ENCODE measurements around the gene RBFOX2.

The RBFOX2 gene

DNA sequence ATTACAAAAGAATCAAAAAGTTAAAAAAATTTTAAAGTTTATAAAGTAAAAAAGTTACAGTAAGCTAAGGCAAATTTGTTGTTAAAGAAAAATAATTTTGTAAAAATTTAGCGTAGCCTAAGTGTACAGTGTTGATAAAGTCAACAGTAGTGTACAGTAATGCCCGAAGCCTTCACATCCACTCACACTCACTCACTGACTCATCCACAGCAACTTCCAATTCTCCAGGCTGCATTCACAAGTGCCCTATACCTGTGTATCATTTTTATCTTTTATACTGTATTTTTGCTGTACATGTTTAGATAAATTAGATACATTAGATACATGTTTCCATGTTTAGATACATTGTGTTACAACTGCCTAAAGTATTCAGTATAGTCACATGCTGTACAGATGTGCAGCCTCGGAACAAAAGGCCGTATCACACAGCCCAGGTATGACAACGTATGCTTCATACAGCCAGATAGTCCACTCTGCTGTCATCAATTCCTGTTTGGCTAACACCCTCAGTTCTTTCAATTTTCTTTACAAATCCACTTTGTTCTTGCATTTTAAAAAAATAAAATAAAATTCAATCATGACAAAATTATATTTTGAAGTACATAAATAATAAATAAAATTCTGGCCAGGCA is 80.7 kb downstream of the RBFOX2 start:
- no peak for TF ChIP-seq TAF1 (IDR thresholded peaks at IDR 0.05; ENCODE audit: borderline replicate concordance, insufficient read depth, low read length)
- TF ChIP-seq, protein P1, sequence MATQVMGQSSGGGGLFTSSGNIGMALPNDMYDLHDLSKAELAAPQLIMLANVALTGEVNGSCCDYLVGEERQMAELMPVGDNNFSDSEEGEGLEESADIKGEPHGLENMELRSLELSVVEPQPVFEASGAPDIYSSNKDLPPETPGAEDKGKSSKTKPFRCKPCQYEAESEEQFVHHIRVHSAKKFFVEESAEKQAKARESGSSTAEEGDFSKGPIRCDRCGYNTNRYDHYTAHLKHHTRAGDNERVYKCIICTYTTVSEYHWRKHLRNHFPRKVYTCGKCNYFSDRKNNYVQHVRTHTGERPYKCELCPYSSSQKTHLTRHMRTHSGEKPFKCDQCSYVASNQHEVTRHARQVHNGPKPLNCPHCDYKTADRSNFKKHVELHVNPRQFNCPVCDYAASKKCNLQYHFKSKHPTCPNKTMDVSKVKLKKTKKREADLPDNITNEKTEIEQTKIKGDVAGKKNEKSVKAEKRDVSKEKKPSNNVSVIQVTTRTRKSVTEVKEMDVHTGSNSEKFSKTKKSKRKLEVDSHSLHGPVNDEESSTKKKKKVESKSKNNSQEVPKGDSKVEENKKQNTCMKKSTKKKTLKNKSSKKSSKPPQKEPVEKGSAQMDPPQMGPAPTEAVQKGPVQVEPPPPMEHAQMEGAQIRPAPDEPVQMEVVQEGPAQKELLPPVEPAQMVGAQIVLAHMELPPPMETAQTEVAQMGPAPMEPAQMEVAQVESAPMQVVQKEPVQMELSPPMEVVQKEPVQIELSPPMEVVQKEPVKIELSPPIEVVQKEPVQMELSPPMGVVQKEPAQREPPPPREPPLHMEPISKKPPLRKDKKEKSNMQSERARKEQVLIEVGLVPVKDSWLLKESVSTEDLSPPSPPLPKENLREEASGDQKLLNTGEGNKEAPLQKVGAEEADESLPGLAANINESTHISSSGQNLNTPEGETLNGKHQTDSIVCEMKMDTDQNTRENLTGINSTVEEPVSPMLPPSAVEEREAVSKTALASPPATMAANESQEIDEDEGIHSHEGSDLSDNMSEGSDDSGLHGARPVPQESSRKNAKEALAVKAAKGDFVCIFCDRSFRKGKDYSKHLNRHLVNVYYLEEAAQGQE (IDR thresholded peaks at IDR 0.05; ENCODE audit: insufficient read depth in 1 of 2, low read depth in 2 of 2, low read length in 2 of 2): no peak
- TF ChIP-seq FOXP2 (optimal IDR thresholded peaks at IDR 0.05; ENCODE audit: borderline replicate concordance, extremely low read depth, extremely low read length, insufficient read depth): no peak
- no peak for TF ChIP-seq SIN3A (IDR thresholded peaks at IDR 0.05; ENCODE audit: borderline replicate concordance, insufficient read depth, low read length)
- no peak for TF ChIP-seq POLR2AphosphoS5 (IDR thresholded peaks at IDR 0.05; ENCODE audit: low read depth, low read length)

DNA sequence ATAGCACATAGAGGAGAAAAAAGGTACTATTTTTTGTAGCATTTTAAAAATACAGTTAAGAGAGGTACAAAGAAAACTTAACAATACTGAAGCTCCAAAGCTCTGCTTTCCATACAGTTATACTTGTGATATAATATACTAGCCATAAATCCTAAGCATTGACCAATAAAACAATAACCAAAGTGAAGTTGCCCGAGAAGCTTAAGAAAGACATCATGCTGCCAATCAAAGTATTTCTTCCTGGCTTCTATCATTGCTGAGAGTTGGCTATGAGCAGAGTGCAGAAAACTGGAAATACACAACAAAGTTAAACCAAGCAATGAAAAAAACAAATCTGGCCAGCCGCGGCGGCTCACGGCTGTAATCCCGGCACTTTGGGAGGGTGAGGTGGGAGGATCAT is 84.2 kb downstream of the RBFOX2 start:
- TF ChIP-seq, protein P1 (IDR thresholded peaks at IDR 0.05; ENCODE audit: insufficient read depth in 1 of 2, low read depth in 2 of 2, low read length in 2 of 2): no peak
- TF ChIP-seq SIN3A (IDR thresholded peaks at IDR 0.05; ENCODE audit: borderline replicate concordance, insufficient read depth, low read length) (no peak), FOXP2 (optimal IDR thresholded peaks at IDR 0.05; ENCODE audit: borderline replicate concordance, extremely low read depth, extremely low read length, insufficient read depth) (no peak), POLR2AphosphoS5 (IDR thresholded peaks at IDR 0.05; ENCODE audit: low read depth, low read length) (no peak), TAF1 (IDR thresholded peaks at IDR 0.05; ENCODE audit: borderline replicate concordance, insufficient read depth, low read length) (no peak)

DNA sequence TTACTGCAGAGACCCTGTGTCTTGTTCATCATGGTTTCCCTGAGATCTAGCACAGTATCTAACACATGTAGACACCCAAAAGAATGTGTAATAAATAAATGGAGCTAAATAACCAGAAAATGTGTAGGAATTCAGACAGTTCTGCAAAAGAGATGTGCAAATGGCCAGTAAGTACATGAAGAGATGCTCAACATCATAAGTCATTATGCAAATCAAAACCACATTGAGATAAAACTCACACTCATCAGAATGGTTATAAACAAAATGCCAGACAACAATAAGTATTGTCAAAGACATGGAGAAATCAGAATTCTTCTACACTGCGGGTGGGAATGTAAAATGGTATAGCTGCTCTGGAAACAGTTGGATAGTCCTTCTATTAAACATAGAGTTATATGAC is 88.5 kb downstream of the RBFOX2 start:
- TF ChIP-seq SIN3A (IDR thresholded peaks at IDR 0.05; ENCODE audit: borderline replicate concordance, insufficient read depth, low read length) (no peak), FOXP2 (optimal IDR thresholded peaks at IDR 0.05; ENCODE audit: borderline replicate concordance, extremely low read depth, extremely low read length, insufficient read depth) (no peak), POLR2AphosphoS5 (IDR thresholded peaks at IDR 0.05; ENCODE audit: low read depth, low read length) (no peak), TAF1 (IDR thresholded peaks at IDR 0.05; ENCODE audit: borderline replicate concordance, insufficient read depth, low read length) (no peak)
- TF ChIP-seq, protein P1 (IDR thresholded peaks at IDR 0.05; ENCODE audit: insufficient read depth in 1 of 2, low read depth in 2 of 2, low read length in 2 of 2): no peak

DNA sequence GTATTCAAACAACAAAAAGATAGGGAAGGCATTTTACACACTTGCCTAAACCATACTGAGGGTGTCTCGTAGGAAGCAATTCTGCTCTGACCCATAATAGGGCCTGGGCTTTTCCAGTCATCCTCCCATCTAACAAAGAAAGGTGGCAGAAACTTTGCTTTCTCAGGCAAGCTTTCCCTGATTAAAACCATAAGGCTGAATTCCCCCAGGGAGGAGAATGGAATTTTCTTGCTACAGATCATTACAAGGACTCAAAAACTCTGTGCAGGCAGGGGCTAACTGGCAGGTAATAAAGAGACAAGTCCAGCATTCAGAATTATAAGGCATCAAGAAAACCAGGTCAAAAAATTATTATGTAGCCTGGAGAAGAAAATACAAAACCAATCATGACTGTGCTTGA is 90.4 kb downstream of the RBFOX2 start:
- TF ChIP-seq POLR2AphosphoS5 (IDR thresholded peaks at IDR 0.05; ENCODE audit: low read depth, low read length) (no peak), TAF1 (IDR thresholded peaks at IDR 0.05; ENCODE audit: borderline replicate concordance, insufficient read depth, low read length) (no peak), FOXP2 (optimal IDR thresholded peaks at IDR 0.05; ENCODE audit: borderline replicate concordance, extremely low read depth, extremely low read length, insufficient read depth) (no peak), SIN3A (IDR thresholded peaks at IDR 0.05; ENCODE audit: borderline replicate concordance, insufficient read depth, low read length) (no peak)
- TF ChIP-seq, protein P1 (IDR thresholded peaks at IDR 0.05; ENCODE audit: insufficient read depth in 1 of 2, low read depth in 2 of 2, low read length in 2 of 2): no peak
